EH (cell line): ENCODE data around the gene PDHB.
"Not testable (repeated sequence)": the region's sequence is repeated elsewhere in the genome, so short reads cannot be mapped to it uniquely, and the experiment has no call there.

Source experiments
- DNase-seq: peaks from one replicate; pipeline ENCODE4 v3.0.0-alpha.2; 2015; ENCODE audit warnings: low read depth

The PDHB gene

DNA sequence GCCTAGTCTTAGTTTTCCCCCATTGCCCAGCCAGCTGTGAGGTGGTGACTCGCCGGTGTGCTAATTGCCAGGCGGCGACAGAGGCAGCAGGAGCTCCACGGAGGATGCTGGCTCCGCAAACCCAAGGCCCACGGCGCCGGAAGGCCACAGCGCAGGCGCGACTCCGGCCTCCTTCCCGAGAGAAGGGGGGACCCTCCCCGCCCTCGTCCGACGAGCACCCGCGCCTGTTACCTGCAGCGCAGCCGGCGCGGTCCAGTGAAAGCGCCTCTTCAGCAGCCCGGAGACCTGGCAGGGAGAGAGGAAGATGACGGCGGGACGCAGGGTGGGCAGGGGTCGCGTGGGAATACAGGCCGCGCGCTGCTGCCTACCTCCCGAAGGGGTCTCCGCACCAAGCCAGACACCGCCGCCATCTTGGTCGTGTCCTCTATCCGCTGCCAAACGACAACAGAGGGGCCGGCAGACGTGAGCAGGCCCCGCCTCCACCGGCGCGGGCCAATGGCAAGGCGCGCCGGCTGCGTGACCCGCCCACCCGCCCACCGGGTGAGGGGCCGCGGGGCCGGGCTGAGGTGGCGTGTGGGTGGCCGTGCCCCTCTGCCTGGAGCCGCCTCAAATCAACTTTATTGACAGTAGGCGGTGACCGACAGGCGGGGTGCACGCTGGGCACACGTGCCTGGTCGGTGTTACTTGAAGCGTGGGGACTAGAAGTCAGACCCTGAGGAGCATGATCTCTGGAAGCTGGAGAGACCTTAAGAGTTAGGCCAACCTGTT lies at the start of gene PDHB:
Gene PDHB (minus strand): TSS at position 433 of the 768 bp plus-strand sequence. CDS start 23 bp downstream, at position 410.
- DNase-seq: peak; percentile 91

DNA sequence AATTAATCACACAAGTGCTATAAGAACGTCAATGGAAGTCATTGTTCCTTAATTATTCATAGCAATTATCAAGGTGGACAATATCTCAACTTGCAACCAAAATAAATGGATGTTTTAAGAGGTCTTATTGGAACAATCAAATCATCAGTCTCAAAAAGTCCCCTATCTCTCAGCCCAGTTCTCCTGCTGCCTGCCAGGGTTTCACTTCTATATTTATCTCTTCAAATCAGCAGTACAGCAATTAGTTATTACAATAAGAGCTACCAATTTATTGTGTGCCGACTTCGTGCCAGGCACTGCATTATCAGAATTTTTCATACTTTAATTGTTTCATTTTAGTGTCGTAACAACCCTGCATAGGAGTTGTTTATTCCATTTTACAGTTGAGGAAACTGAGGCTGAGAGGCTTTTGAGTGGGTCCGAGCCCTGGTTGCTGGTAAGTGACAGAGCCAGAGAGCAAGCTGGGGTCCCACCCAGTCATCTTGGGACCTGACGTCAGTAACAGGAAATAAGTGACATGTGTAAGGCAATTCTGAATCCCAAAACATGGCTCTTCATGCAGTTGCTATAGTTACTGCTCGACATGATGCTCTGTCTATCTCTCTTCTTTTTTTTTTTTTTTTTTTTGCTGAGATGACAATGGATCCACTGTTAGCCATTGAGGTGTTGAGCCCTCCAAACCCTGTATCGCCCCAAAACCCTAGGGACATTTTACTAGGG lies 49.4 kb upstream of the PDHB start:
- no peak for DNase-seq

DNA sequence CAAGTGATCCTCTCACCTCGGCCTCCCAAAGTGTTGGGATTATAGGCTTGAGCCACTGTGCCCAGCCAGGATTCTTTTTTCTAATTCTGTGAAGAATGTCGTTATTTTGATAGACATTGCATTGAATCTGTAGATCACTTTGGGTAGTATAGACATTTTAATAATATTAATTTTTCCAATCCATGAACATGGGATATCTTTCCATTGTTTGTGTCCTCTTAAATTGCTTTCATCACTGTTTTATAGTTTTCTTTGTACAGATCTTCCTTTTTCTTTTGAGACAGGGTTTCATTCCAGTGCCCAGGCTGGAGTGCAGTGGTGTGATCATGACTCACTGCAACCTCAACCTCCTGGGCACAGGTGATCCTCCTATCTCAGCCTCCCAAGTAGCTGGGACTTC lies 46.7 kb upstream of the PDHB start:
- DNase-seq: no peak

DNA sequence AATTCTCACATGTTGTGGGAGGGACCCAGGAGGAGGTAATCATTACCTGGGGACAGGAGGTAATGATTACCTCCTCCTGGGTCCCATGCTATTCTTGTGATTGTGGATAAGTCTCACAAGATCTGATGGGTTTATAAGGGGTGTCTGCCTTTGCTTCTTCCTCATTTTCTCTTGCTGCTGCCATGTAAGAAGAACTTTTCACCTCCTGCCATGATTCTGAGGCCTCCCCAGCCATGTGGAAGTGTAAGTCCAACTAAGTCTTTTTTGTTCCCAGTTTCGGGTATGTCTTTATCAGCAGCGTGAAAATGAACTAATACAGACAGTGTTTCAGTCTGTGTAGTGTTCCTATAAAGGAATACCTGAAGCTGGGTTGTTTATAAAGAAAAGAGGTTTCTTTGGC lies 45.1 kb upstream of the PDHB start:
- DNase-seq: no peak

DNA sequence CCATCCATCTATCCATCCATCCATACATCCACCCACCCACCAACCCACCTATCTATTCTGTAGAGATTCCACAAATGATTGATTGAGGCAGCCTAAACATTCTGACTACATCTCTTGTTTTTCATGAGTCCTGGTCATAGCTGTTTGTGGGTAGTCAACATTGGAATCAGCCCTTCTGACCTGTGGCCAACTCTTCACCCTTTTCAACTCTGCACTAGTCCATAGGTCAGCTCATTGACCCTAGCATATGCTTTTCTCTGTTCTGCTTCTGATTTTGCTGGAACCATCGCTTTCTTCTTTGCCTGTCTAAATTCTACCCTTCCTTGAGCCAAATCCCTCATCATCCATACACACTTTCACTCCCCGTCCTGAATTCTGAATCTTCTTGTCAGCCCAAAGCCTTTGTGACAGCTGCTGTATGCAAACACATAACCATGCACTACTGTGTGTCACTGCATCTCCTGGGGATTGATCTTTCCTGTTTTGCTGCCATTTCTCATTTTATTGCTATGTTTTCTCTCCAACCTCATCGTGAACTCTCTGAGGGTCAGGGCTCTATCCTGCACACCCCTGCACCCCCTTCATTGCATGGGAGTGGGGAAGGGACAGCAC lies 41.4 kb upstream of the PDHB start:
- DNase-seq: no peak

DNA sequence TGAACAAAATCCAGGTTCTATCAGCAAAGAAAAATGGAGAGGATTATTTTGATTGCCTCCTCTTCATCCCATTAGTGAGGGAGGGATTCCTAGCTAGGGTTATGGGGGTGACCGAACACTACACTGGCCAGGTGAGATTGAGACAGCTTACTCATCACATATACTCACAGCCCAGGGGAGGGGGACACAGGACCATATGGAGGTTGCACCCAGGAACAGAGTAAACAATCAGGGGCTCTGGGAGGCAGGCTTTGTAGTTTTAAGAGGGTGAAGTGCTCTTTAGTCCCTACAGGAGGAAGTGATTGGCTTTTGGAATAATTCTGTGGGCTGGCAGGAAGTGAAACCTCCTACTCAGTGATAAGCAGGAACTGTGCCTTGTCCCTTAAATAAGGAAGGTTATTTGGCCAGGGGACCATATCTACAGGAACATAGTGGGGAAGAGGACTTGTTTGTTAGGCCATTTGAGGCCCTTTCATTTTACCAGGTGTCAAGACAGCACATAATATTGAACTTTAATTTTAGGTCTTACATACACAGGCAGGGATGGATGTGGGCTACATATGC lies 40.8 kb upstream of the PDHB start:
- no peak for DNase-seq

DNA sequence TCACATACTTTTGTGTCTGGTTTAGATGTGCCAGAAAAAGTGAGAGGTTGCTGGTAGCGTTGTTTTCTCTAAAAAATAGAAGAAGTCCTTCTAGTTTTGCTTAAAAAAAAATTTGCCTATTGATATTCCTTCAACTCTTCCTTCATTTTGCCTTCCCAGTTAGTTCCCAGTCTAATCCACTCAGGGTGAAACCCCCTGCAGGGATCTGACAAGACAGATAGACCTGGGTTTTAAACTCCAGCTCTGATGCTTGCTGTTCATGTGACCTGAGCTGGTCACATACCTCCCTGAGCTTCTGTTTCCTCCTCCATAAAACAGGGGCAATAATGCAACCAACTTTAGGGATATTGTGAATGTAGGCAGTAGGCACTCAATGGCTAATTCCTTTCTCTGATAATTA lies 39.6 kb upstream of the PDHB start:
- DNase-seq: no peak

DNA sequence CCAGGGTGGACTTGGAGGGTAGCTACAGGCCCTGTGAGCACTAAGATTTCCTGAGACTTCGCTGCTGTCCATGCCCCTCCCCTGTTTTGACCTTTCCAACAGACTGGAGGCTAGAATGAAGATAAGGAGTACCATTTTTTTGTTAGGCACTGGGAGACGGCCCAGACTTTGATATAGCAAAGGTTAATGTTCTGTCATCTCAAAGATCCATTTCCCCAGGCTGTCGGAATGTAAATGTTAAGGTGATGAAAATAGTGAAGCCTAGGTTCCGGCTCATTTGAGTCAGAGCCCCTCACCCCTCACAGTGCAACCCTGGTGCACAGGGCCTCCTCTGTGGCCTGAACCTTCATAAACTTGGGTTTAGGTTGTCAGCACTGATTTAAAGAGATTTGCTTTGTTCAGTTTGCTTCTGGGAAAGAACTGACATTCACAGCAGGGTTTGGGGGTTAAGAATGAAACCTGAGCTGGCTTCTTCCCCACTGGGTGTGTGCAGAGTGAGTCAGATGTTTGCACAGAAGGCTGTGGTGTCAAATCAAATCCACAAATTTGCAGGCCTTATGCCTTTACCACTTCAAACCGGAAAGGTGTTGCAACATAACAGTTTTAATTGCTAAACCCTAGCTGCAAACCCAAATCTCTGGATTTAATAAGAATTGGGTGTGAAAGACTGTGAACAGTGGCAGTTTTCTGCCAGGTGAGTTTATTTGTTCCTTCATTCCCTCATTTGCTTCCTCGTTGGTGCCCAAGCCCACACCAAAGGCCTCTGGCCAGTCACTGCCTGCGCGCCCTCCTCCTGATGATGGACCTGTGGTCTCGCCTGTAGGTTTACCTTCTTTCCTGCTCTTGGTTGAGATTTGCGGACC lies 37.6 kb upstream of the PDHB start:
- DNase-seq: peak; percentile 84

DNA sequence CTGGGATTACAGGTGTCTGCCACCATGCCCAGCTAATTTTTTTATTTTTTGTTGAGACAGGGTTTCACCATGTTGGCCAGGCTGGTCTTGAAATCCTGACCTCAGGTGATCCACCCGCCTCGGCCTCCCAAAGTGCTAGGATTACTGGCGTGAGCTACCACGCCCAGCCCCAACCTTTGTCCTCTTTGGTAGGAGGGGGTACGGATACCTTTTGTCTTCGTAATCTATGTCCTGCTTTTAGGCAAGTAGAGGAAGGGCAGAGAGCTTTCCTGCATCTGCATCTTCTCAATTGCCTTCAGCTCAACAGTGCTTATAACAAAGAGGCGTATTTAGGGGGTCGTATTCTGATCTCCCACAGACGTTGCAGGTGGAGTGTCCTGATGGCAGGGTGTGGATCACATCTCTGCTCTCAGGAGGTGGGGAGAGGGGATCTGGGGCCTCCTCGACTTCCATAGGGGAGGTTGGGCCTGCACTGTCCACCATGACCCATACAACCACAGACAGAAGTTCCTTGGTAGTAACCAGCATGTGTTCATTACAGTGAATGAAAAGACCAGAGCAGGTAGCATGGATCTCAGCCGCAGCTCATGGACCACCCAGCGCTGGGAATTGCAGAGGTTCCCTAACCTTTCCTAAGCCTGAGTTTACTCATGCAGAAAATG lies 36.9 kb upstream of the PDHB start:
- DNase-seq: no peak

DNA sequence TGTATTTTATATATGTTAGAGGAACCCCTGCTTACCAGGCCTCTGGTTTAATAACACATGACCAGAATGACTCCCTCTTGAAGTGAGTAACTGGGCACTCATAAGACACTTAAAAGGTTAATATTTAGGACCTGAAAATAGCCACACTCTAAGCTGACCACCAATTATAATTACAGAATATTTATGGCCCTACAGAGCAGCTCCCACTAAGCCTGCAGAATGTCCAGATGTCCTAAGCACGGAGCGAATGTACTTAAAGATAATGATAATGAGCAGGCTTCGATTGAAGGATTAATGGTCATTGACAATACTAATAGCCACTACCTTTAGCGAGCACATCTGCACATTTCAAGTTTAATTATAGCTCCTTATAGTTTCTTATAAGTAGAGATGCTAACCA lies 35.5 kb upstream of the PDHB start:
- DNase-seq: no peak

DNA sequence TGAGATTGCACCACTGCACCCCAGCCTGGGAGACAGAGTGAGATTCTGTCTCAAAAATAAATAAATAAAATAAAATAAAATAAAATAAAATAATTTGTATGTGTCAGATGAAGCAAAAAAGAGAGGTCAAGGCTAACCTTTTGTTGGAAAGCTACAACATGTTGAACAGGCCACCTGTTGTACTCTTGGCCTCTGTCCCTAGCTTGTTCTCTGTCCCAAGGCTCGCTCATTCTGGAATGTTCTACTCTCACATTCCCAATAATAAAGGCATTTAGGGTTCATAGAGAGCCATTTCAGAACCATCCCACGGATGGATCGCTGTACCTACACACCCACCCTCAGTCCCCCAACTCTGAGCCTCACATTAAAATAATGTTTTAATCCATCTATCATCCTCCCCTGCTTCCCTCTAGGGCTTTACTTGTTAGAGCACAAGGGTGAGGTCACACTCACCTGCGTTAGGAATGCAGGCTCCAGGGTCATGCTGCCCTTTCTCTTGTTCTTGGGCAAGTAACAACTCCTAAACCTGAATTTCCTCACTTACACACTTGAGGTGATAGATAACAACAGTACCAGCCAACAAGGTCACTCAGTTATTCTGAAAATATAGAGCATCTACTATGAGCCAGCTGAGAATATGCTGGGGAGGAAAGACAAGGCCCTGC lies 33.4 kb upstream of the PDHB start:
- DNase-seq: no peak

DNA sequence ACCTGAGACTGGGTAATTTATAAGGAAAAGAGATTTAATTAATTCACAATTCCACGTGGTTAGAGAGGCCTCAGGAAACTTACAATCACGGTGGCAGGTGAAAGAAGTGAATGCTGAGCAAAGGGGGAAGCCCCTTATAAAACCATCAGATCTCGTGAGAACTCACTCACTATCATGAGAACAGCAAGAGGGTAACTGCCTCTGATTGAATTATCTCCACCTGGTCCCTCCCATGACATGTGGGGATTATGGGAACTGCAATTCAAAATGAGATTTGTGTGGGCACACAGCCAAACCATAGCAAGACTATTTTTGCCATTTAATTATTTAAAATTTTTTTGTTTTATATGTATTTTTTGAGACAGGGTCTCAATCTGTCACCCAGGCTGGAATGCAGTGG lies 31.2 kb upstream of the PDHB start:
- no peak for DNase-seq

DNA sequence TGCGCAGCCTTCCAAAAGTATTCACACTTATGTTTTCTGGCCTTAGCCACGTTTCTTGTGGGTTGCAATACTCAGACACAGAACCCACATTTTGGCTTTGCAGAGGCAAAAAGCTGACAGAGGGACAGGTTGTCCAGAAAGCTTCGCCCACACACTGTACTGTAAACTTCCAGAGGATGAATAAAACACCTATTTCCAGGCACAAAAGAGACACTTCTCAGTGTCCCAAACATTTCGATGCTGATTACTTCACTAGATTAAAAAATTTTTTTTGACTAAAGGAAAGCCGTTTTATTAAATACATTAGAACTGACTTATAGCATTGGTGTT lies 30.3 kb upstream of the PDHB start:
- no peak for DNase-seq

DNA sequence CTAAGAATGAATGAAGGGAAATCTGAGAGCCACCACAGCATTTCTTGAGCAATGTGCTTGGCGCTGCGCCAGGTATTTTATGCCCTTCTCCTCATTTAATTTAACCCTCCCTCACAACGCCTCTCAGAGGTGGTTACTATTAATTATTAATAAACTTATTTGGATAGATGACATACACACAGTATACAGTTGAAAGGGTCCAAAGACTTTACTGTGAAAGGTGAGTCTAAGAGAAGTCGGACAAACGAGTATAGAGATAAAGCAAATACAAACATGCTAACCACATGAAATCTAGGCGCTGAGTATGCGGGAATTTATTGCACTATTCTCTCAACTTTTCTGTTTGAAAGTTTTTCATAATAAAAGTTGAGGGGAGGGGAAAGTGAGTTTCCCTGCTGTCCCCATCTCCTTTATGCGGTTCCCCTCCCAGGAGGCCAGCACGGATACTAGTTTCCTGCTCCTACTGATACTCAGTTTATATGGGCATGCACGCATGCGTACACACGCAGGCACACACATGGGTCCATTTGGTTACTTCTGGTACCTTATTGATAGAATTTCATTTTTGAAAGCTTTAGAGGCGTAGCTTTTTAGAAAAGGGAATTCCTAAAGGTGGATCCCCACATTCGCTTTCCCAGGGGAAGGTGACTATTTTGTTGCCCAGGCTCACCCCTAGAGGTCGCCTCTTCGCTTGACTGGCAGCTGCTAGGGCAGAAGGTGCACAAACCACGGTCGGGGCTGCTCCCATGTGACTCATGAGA lies 29.7 kb upstream of the PDHB start:
- peak; percentile 89 for DNase-seq

DNA sequence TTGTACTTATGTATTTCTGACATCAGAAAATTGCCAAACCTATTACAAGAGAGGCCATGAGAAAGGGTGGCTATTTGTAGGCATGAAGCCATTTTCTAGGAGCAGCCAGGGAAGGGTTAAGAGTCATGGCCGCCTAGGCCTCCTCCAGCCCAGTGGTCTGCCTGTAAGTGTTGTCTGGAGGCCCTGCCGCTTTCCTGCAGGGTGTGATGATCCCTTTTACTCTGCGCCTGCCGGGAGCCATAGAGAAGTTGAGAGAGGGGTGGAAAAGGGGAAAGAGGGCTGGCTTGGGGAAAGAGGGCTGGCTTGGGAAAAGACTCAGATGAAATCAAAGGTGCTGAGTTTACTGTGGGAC lies 29.2 kb upstream of the PDHB start:
- no peak for DNase-seq

DNA sequence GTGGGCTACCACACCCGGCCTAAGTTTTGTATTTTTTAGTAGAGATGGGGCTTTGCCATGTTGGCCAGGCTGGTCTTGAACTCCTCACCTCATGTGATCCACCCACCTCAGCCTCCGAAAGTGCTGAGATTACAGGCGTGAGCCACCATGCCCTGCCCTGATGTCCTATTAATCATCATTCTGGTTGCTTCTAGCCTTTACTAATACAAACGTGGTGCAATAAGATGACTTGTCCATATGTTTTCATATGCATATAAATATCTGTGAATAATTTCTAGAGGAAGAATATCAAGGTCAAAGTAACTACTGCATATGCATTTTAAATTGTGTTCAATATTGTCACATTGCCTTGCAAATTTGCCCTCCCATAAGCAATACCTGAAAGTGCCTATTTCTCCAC lies 25.5 kb upstream of the PDHB start:
- DNase-seq: no peak

DNA sequence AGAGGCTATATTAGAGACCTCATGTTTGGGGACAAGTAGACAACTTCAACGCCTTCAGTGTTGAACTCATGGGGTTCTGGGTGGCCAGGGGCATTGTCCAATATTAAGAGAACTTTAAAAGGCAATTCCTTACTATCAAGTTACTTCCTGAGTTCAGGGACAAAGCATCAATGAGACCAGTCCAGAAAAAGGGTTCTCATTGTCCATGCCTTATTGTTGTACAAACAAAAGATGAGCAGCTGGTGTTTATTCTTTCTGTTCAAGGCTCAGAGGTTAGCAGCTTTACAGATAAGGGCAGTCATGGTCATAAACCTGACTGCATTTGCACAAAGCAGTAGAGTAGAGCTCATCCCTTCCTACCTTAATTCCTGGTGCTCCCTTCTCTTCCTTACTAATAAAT lies 18.5 kb upstream of the PDHB start:
- no peak for DNase-seq

DNA sequence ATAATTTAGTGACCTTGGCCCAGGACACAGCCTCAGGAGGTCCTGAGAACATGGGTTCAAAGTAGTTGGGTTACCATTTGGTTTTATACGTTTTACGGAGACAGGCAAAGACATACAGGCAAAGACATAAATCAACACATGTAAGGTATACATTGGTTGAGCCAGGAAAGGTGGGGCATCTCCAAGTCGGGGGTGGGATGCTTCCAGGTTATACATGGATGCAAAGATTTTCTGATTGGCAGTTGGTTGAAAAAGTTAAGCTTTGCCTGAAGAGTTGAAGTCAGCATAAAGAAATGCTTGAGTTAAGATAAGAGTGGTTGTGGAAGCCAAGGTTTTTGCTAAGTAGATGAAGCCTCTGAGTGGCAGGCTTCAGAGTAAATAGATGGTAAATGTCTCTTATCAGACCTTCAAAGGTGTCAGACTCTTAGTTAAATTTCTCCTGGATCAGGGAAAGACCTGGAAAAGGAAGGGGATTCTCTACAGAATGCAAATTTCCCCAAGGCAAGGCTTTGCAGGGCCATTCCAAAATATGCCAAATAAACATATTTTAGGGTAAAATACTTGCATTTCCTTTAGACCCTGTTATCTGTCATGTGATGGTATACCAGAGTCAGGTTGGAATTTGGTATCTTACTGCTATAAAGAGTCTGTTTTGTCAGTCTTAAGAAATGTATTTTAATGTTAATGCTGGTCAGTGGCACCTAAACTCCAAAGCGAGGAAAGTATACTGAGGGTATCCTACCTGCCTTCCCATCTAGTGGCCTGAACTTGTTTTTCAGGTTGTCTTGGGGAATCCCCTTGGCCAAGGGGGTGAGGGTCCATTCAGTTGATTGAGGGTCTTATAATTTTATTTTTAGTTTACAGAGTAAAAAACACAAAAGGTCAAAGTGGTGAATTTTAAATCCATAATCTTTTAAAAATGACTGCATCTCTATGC lies 8.2 kb upstream of the PDHB start:
- DNase-seq: no peak

DNA sequence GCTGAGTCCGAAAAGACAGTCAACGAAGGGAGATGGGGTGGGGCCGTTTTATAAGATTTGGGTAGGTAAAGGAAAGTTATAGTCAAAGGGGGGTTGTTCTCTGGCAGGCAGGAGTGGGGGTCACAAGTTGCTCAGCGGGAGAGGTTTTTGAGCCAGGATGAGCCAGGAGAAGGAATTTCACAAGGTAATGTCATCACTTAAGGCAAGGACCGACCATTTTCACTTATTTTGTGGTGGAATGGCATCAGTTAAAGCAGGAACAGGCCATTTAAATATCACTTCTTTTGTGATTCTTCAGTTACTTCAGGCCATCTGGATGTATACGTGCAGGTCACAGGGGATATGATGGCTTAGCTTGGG lies 7.3 kb upstream of the PDHB start:
- not testable (repeated sequence) for DNase-seq
